H1 (cell line): ENCODE data around the gene C3orf20. TPM values are rescaled to one million over a fixed set of nuclear protein-coding genes. Genes with fewer than 3 reads are reported as not detected.

Source experiments
- CTCF ChIA-PET: fragments of 300-600 bp; sonication (Branson Sonifier 250); formaldehyde crosslinking; loops from one replicate; lab custom pipeline; 2021; ENCODE audit not compliant: partially characterized antibody; lab: Charles Lee
- POLR2A ChIA-PET: fragments of 300-600 bp; sonication (Branson Sonifier 250); formaldehyde crosslinking; loops from one replicate; lab custom pipeline; 2021; ENCODE audit warnings: inconsistent platforms; ENCODE audit not compliant: partially characterized antibody; lab: Charles Lee
- DNase-seq, 2 experiments: peaks; one replicate each; pipeline versions ENCODE4 v3.0.0 to v3.0.0-alpha.2; 2010 to 2022; ENCODE audit warnings: low spot score in 2 of 2, low read depth in 1 of 2, mixed read lengths in 1 of 2
- FAIRE-seq: peaks from 2 replicates; lab custom pipeline; 2011; peaks lifted over from hg19 to GRCh38; lab: Jason Lieb, UNC
- H2AFZ ChIP-seq: 2 replicates; pipeline ENCODE4 v1.8.1; 2012; ENCODE audit warnings: low read length, inconsistent platforms
- H2AK5ac ChIP-seq: 2 replicates; pipeline ENCODE4 v1.6.1; 2013; ENCODE audit warnings: low read depth, low read length
- H2BK120ac ChIP-seq: replicated peaks from 2 replicates; pipeline ENCODE3; 2013; ENCODE audit warnings: low read depth, low read length, inconsistent platforms
- H2BK12ac ChIP-seq: 2 replicates; pipeline ENCODE4 v1.6.1; 2013; ENCODE audit warnings: low read depth, low read length
- H2BK15ac ChIP-seq: 2 replicates; pipeline ENCODE4 v1.6.1; 2013; ENCODE audit warnings: low read length
- H2BK20ac ChIP-seq: 2 replicates; pipeline ENCODE4 v1.6.1; 2013; ENCODE audit warnings: low read length
- H2BK5ac ChIP-seq: 2 replicates; pipeline ENCODE4 v1.6.1; 2013; ENCODE audit warnings: low read depth, low read length
- H3K14ac ChIP-seq: 2 replicates; pipeline ENCODE4 v1.6.1; 2013; ENCODE audit warnings: inconsistent platforms; ENCODE audit not compliant: insufficient read length
- H3K18ac ChIP-seq: 2 replicates; pipeline ENCODE4 v1.6.1; 2013; ENCODE audit warnings: low read length; ENCODE audit errors: extremely low read depth
- H3K23ac ChIP-seq: 2 replicates; pipeline ENCODE4 v1.6.1; 2013; ENCODE audit warnings: inconsistent platforms; ENCODE audit not compliant: insufficient read length
- H3K23me2 ChIP-seq: 2 replicates; pipeline ENCODE4 v1.6.1; 2013; ENCODE audit warnings: low read depth, low read length
- H3K27ac ChIP-seq: 2 replicates; pipeline ENCODE4 v1.6.1; 2011; ENCODE audit warnings: low read depth, low read length, inconsistent platforms
- H3K27me3 ChIP-seq, 4 experiments: replicated peaks in 1 of 4; 1 replicate in 1 of 4; 2 replicates in 3 of 4; pipeline versions ENCODE4 v1.6.1 to v1.8.1; 2011 to 2013; ENCODE audit warnings: low read length in 3 of 4, mild to moderate bottlenecking in 3 of 4, inconsistent platforms in 2 of 4, mixed read lengths in 2 of 4, moderate library complexity in 1 of 4; ENCODE audit not compliant: control insufficient read depth in 3 of 4, insufficient read depth in 3 of 4; ENCODE audit errors: extremely low read depth in 1 of 4
- H3K36me3 ChIP-seq, 4 experiments: 2 replicates each; pipeline versions ENCODE4 v1.6.1 to v1.8.1; 2011 to 2013; ENCODE audit warnings: mild to moderate bottlenecking in 4 of 4, low read length in 3 of 4, moderate library complexity in 2 of 4, control low read depth in 1 of 4, inconsistent platforms in 1 of 4; ENCODE audit not compliant: insufficient read depth in 4 of 4, control insufficient read depth in 2 of 4
- H3K4ac ChIP-seq: replicated peaks from 2 replicates; pipeline ENCODE3; 2013; ENCODE audit warnings: low read length, low read depth, mixed read lengths, inconsistent platforms; ENCODE audit not compliant: insufficient read length
- H3K4me1 ChIP-seq, 4 experiments: replicated peaks in 1 of 4; 1 replicate in 1 of 4; 2 replicates in 3 of 4; pipeline versions ENCODE4 v1.6.1 to v1.8.1; 2011 to 2013; ENCODE audit warnings: low read length in 3 of 4, inconsistent platforms in 2 of 4, mixed read lengths in 1 of 4; ENCODE audit not compliant: insufficient read depth in 4 of 4, control insufficient read depth in 3 of 4
- H3K4me2 ChIP-seq, 2 experiments: 2 replicates each; pipeline versions ENCODE4 v1.6.1 to v1.8.1; 2011 to 2013; ENCODE audit warnings: low read depth in 2 of 2, low read length in 2 of 2, control low read depth in 1 of 2, inconsistent platforms in 1 of 2, mild to moderate bottlenecking in 1 of 2; ENCODE audit not compliant: insufficient read depth in 1 of 2
- H3K4me3 ChIP-seq, 4 experiments: fragments of 200-600, 300-600 bp in 1 of 4; sonication (generic), shearing (Covaris generic), sonication (Bioruptor Twin) in 1 of 4; 2 replicates each; pipeline versions ENCODE4 v1.5.1 to v1.8.1; 2011 to 2016; ENCODE audit warnings: low read length in 4 of 4, low read depth in 3 of 4, control low read depth in 2 of 4, inconsistent platforms in 2 of 4, mild to moderate bottlenecking in 2 of 4, mixed read lengths in 1 of 4, moderate library complexity in 1 of 4; ENCODE audit not compliant: insufficient read depth in 2 of 4; ENCODE audit errors: extremely low read depth in 1 of 4
- H3K56ac ChIP-seq: replicated peaks from 2 replicates; pipeline ENCODE3; 2013; ENCODE audit warnings: low read depth, mild to moderate bottlenecking, mixed read lengths, low read length, inconsistent platforms; ENCODE audit not compliant: insufficient read length
- H3K79me1 ChIP-seq: 2 replicates; pipeline ENCODE4 v1.6.1; 2013; ENCODE audit warnings: low read depth, low read length, control low read depth
- H3K79me2 ChIP-seq, 2 experiments: 2 replicates each; pipeline versions ENCODE4 v1.6.1 to v1.8.1; 2012 to 2013; ENCODE audit warnings: low read length in 2 of 2, mild to moderate bottlenecking in 2 of 2, inconsistent platforms in 1 of 2; ENCODE audit not compliant: insufficient read depth in 2 of 2, control insufficient read depth in 1 of 2
- H3K9ac ChIP-seq, 4 experiments: replicated peaks in 1 of 4; 1 replicate in 1 of 4; 2 replicates in 3 of 4; pipeline versions ENCODE4 v1.6.1 to v1.8.1; 2011 to 2013; ENCODE audit warnings: low read depth in 3 of 4, low read length in 3 of 4, control low read depth in 2 of 4, mild to moderate bottlenecking in 2 of 4, moderate library complexity in 2 of 4, inconsistent platforms in 1 of 4; ENCODE audit errors: extremely low read depth in 1 of 4
- H3K9me3 ChIP-seq, 2 experiments: 2 replicates each; pipeline versions ENCODE4 v1.6.1 to v1.8.1; 2012 to 2013; ENCODE audit warnings: mild to moderate bottlenecking in 2 of 2, moderate library complexity in 2 of 2, control low read depth in 1 of 2, inconsistent platforms in 1 of 2, low read depth in 1 of 2, low read length in 1 of 2, mixed read lengths in 1 of 2; ENCODE audit not compliant: insufficient read depth in 2 of 2
- H4K20me1 ChIP-seq, 2 experiments: replicated peaks in 1 of 2; 2 replicates each; pipeline versions ENCODE3 to v1.8.1; 2011 to 2013; ENCODE audit warnings: inconsistent platforms in 2 of 2, low read length in 2 of 2, mild to moderate bottlenecking in 1 of 2; ENCODE audit not compliant: insufficient read depth in 2 of 2, control insufficient read depth in 1 of 2
- H4K5ac ChIP-seq: 2 replicates; pipeline ENCODE4 v1.6.1; 2013; ENCODE audit warnings: low read length, low read depth, mixed read lengths, inconsistent platforms; ENCODE audit not compliant: insufficient read length
- H4K8ac ChIP-seq: 2 replicates; pipeline ENCODE4 v1.8.0; 2013; ENCODE audit warnings: mild to moderate bottlenecking, moderate library complexity, low read length, inconsistent platforms; ENCODE audit not compliant: insufficient read depth; ENCODE audit errors: extremely low read depth
- H4K91ac ChIP-seq: replicated peaks from 2 replicates; pipeline ENCODE3; 2013; ENCODE audit warnings: low read length, mixed read lengths, inconsistent platforms; ENCODE audit not compliant: insufficient read length
- CEBPB ChIP-seq: IDR thresholded peaks from 2 replicates; pipeline ENCODE4 v1.6.1; 2012; ENCODE audit warnings: low read depth, low read length
- EGR1 ChIP-seq: IDR thresholded peaks from 2 replicates; pipeline ENCODE4 v1.6.1; 2011; ENCODE audit warnings: low read depth, low read length, borderline replicate concordance
- EZH2 ChIP-seq: fragments of 200-600 bp; sonication (generic); IDR thresholded peaks from 2 replicates; pipeline ENCODE4 v1.7.1; 2012; ENCODE audit warnings: low read depth, mild to moderate bottlenecking, moderate library complexity, low read length, inconsistent platforms; ENCODE audit not compliant: severe bottlenecking
- HDAC2 ChIP-seq, 2 experiments: fragments of 300-600 bp in 1 of 2; sonication (generic) in 1 of 2; IDR thresholded peaks; 2 replicates each; pipeline ENCODE4 v1.6.1; 2011 to 2012; ENCODE audit warnings: low read depth in 2 of 2, low read length in 2 of 2, mild to moderate bottlenecking in 2 of 2, moderate library complexity in 2 of 2, borderline replicate concordance in 1 of 2, inconsistent platforms in 1 of 2
- KDM4A ChIP-seq: IDR thresholded peaks from one replicate; pipeline ENCODE4 v1.7.1; 2012; ENCODE audit warnings: low read depth, mild to moderate bottlenecking, moderate library complexity, low read length, inconsistent platforms; ENCODE audit not compliant: severe bottlenecking
- PHF8 ChIP-seq: fragments of 200-600 bp; sonication (generic); conservative IDR thresholded peaks from 2 replicates; pipeline ENCODE4 v1.7.1; 2012; ENCODE audit warnings: low read depth, mild to moderate bottlenecking, inconsistent platforms, low read length, moderate library complexity
- POU5F1 ChIP-seq: IDR thresholded peaks from 2 replicates; pipeline ENCODE4 v1.6.1; 2011; ENCODE audit warnings: low read depth, mild to moderate bottlenecking, low read length, moderate library complexity
- RXRA ChIP-seq: IDR thresholded peaks from 2 replicates; pipeline ENCODE4 v1.6.1; 2011; ENCODE audit warnings: low read depth, mild to moderate bottlenecking, low read length, moderate library complexity; ENCODE audit not compliant: insufficient read depth
- TCF12 ChIP-seq: IDR thresholded peaks from 2 replicates; pipeline ENCODE4 v1.6.1; 2011; ENCODE audit warnings: low read depth, mild to moderate bottlenecking, low read length
- WGBS, 2 experiments: shearing (Covaris generic) in 1 of 2; methylation state at CpG; one replicate each; pipeline versions ENCODE4 v1.1.6 to v1.1.7; 2013 to 2015; ENCODE audit warnings: low lambda C conversion rate in 2 of 2, mixed read lengths in 2 of 2, inconsistent platforms in 1 of 2, low coverage in 1 of 2, missing lambda C conversion rate in 1 of 2; ENCODE audit not compliant: insufficient replicate concordance in 2 of 2, insufficient coverage in 1 of 2, insufficient read length in 1 of 2; ENCODE audit errors: extremely low coverage in 1 of 2, missing lambda C conversion rate in 1 of 2; 5-methylcytosine and 5-hydroxymethylcytosine counted together
- polyA plus RNA-seq, 7 experiments: library from polyadenylated mRNA; depleted of rRNA in 3 of 7; stranded (reverse) in 5 of 7; unstranded in 2 of 7; fragments of >200 nt in 5 of 7; fragments of 200-250 nt in 2 of 7; gene quantifications; 1 replicate in 5 of 7; 2 replicates in 1 of 7; 4 replicates in 1 of 7; pipeline versions ENCODE4 v1.2.1 to v1.2.3, GENCODE V29; 2011 to 2013; ENCODE audit warnings: missing spikeins in 2 of 7, mixed read lengths in 2 of 7
- total RNA-seq: library from RNA; stranded (reverse); fragmentation: NEBNext Ultra II Directional; extraction: Animal tissue kit (Norgen Biotek cat#: 25700); gene quantifications from 2 replicates; pipeline ENCODE4 v1.2.1, GENCODE V29; 2021
- TF ChIP-seq, protein P1 (sequence below): IDR thresholded peaks from 2 replicates; pipeline ENCODE4 v1.6.1; 2012; ENCODE audit warnings: inconsistent platforms

The C3orf20 gene
- total and polyA plus RNA-seq, 2 of the 8 experiments (the other 6 are each of a cell fraction or from before 2014, with no cell fraction given): not detected

DNA sequence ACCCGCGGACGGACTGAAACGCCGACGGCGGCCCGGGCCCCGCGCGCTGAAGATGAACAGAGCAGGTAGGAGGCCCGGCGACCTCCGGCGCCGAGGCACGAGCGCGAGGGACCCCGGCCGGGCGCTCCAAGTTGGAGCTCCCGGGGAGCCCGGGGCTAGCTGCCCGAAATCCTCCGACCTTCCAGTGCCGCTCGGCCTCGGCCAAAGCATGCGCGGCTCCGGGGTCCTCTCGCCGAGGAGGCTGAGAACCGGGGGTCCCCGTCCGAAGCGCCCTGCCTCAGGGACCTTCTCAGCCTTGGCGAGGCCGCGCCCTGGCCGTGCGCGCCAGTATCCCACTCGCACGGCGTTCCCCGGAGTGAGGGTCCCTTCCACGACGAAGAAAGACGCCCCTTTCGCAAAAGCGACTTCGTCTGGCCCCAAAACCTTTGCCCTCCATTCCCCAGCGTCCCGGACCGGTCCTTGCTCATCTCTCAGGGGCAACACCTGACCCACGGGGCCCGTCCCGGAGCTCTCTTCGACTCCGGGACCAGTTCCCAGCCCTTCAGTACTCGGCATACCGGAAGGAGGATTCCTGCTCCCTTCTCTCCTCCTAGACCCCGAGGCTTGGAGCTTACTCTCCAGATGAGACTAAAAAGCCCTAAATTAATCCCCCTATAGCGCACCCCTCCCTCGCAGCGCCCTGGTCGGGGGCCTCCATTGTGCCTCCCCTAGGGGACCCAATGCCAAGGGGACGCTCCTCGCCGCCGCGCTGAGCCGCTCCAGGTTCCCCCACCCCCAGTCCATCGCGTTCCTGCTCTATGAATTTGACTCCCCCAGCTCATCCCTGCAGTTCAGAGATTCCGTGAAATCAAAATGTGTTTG lies 136.1 kb downstream of the C3orf20 start:
- no peak for FAIRE-seq
- Histone ChIP-seq H3K9me3 (no peaks in the 10 kb centered on the region), H3K4me1 (peaks cover 0 to 6% (median 4%) of the 10 kb centered on the region in 4 experiments; a peak in 4 of 7 replicates), H2BK5ac (no peak overlapping the region; the same call in 1 of the 2 replicates), H3K27ac (no peak overlapping the region), H4K8ac (peak overlapping the region; percentile 9), H3K56ac (peak overlapping the region; percentile 26), H3K4ac (no peak overlapping the region), H3K18ac (0 out of 2 replicates have a peak overlapping the region, but pooled peaks have one; percentile 27), H3K23me2 (peaks cover 19% of the 10 kb centered on the region; the same call in 1 of the 2 replicates), H3K4me3 (peak overlapping the region; percentile 68 to 80 (median 76)), H2AFZ (peak overlapping the region; percentile 92; the same call in 1 of the 2 replicates), H4K20me1 (no peaks in the 10 kb centered on the region), H2BK15ac (no peak overlapping the region), H4K91ac (peak overlapping the region; percentile 38), H2BK120ac (no peak overlapping the region), H3K23ac (no peak overlapping the region), H3K9ac (peak overlapping the region in 1 of 4 experiments; percentile 46; a peak in 2 of 7 replicates), H3K79me1 (no peaks in the 10 kb centered on the region), H3K79me2 (no peaks in the 10 kb centered on the region), H3K36me3 (no peaks in the 10 kb centered on the region), H3K27me3 (peaks cover 7 to 45% (median 37%) of the 10 kb centered on the region in 4 experiments), H4K5ac (no peak overlapping the region), H3K14ac (no peak overlapping the region), H3K4me2 (peak overlapping the region; percentile 91 to 100), H2BK20ac (no peak overlapping the region), H2BK12ac (no peak overlapping the region), H2AK5ac (no peak overlapping the region)
- ChIA-PET CTCF (interaction anchor here (0.5 to 1.6 kb wide), 12 partner anchors 11 to 569 kb away, joined by 3 to 6 read pairs (median 3); no protein-coding TSS in a partner anchor), POLR2A (interaction anchor here (0.8 to 1.9 kb wide), 9 partner anchors 10 to 105 kb away, joined by 3 to 5 read pairs (median 3); no protein-coding TSS in a partner anchor)
- DNase-seq: peak in 1 of 2 experiments; percentile 70
- 1% methylated on average over 40 of the region's 78 CpGs; no CpG with 5 or more reads in 1 of the 2 experiments for WGBS, 2 experiments
- no peak for TF ChIP-seq POU5F1
- TF ChIP-seq TCF12: no peak
- peak; percentile 90 for TF ChIP-seq KDM4A
- TF ChIP-seq EGR1: no peak
- TF ChIP-seq, protein P1, sequence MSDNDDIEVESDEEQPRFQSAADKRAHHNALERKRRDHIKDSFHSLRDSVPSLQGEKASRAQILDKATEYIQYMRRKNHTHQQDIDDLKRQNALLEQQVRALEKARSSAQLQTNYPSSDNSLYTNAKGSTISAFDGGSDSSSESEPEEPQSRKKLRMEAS: no peak
- no peak for TF ChIP-seq RXRA
- no peak for TF ChIP-seq CEBPB
- TF ChIP-seq HDAC2 (IDR thresholded peaks at IDR 0.05; ENCODE audit: borderline replicate concordance in 1 of 2, low read depth in 2 of 2, low read length in 2 of 2): no peak
- TF ChIP-seq PHF8: 0 out of 2 replicates have a peak, but pooled peaks have one; percentile 13
- peak; percentile 61 for TF ChIP-seq EZH2
